CD14-positive monocyte (primary cell): ENCODE data around the gene TTC7B. TPM values are rescaled to one million over a fixed set of nuclear protein-coding genes. Genes with fewer than 3 reads are reported as not detected.

ENCODE experiments used
- DNase-seq, 3 donors: peaks; one replicate each; pipeline ENCODE4 v3.0.0-alpha.2; 2011 to 2022
- H2AFZ ChIP-seq: 2 replicates; pipeline ENCODE4 v1.6.0; 2012; ENCODE audit warnings: mild to moderate bottlenecking, low read depth, low read length, inconsistent platforms; ENCODE audit not compliant: insufficient read depth, poor library complexity, severe bottlenecking
- H3K27ac ChIP-seq, 2 donors: 1 replicate in 1 of 2; 2 replicates in 1 of 2; pipeline ENCODE4 v1.5.1; 2012 to 2013; ENCODE audit warnings: low read length in 2 of 2, control low read depth in 1 of 2, inconsistent platforms in 1 of 2, low read depth in 1 of 2, mild to moderate bottlenecking in 1 of 2
- H3K27me3 ChIP-seq, 2 donors: one replicate each; pipeline versions ENCODE4 v1.6.0 to v1.6.1; 2011 to 2013; ENCODE audit warnings: low read length in 2 of 2; ENCODE audit not compliant: control insufficient read depth in 2 of 2, insufficient read depth in 2 of 2
- H3K36me3 ChIP-seq, 2 donors: replicated peaks in 1 of 2; 1 replicate in 1 of 2; 2 replicates in 1 of 2; pipeline versions ENCODE4 v1.5.1 to v1.6.1; 2012 to 2013; ENCODE audit warnings: low read length in 2 of 2, control low read depth in 1 of 2, inconsistent platforms in 1 of 2, mild to moderate bottlenecking in 1 of 2; ENCODE audit not compliant: insufficient read depth in 2 of 2, control insufficient read depth in 1 of 2
- H3K4me1 ChIP-seq, 2 donors: 1 replicate in 1 of 2; 2 replicates in 1 of 2; pipeline versions ENCODE4 v1.5.1 to v1.6.1; 2012 to 2013; ENCODE audit warnings: low read length in 2 of 2, control low read depth in 1 of 2, inconsistent platforms in 1 of 2, mild to moderate bottlenecking in 1 of 2, moderate library complexity in 1 of 2; ENCODE audit not compliant: insufficient read depth in 2 of 2, control insufficient read depth in 1 of 2
- H3K4me2 ChIP-seq: replicated peaks from 2 replicates; pipeline ENCODE3; 2012; ENCODE audit warnings: low read length, moderate library complexity, mild to moderate bottlenecking; ENCODE audit not compliant: poor library complexity, severe bottlenecking; ENCODE audit errors: extremely low read depth
- H3K4me3 ChIP-seq, 3 experiments: fragments of 200-600 bp in 1 of 3; sonication (generic) in 1 of 3; replicated peaks in 1 of 3; 1 replicate in 2 of 3; 2 replicates in 1 of 3; pipeline ENCODE4 v1.5.1; 2011 to 2013; ENCODE audit warnings: low read length in 3 of 3, mild to moderate bottlenecking in 3 of 3, control low read depth in 2 of 3, low read depth in 2 of 3, inconsistent platforms in 1 of 3, moderate library complexity in 1 of 3
- H3K79me2 ChIP-seq: 2 replicates; pipeline ENCODE4 v1.6.0; 2012; ENCODE audit warnings: mild to moderate bottlenecking, control low read depth, inconsistent platforms, low read length, moderate library complexity; ENCODE audit not compliant: insufficient read depth
- H3K9ac ChIP-seq: 2 replicates; pipeline ENCODE4 v1.6.0; 2017; ENCODE audit warnings: low read length, mild to moderate bottlenecking; ENCODE audit not compliant: insufficient read depth, poor library complexity, severe bottlenecking
- H3K9me3 ChIP-seq, 2 donors: replicated peaks in 1 of 2; 1 replicate in 1 of 2; 2 replicates in 1 of 2; pipeline versions ENCODE4 v1.5.1 to v1.6.1; 2012 to 2013; ENCODE audit warnings: low read length in 2 of 2, control low read depth in 1 of 2; ENCODE audit not compliant: control insufficient read depth in 1 of 2, insufficient read depth in 1 of 2
- H4K20me1 ChIP-seq: 2 replicates; pipeline ENCODE4 v1.6.0; 2012; ENCODE audit warnings: mild to moderate bottlenecking, low read length, control low read depth, moderate library complexity; ENCODE audit not compliant: insufficient read depth
- H3K27ac Mint-ChIP-seq, 7 donors: one replicate each; pipeline ENCODE4 v1.8.0; 2020; ENCODE audit warnings: mild to moderate bottlenecking in 7 of 7, mixed read lengths in 7 of 7, moderate library complexity in 6 of 7, inconsistent platforms in 2 of 7
- H3K27me3 Mint-ChIP-seq, 3 donors: one replicate each; pipeline ENCODE4 v1.8.0; 2021 to 2022; ENCODE audit warnings: low read depth in 3 of 3, mild to moderate bottlenecking in 3 of 3, mixed read lengths in 3 of 3, moderate library complexity in 3 of 3, inconsistent platforms in 1 of 3
- H3K36me3 Mint-ChIP-seq, 2 donors: one replicate each; pipeline ENCODE4 v1.8.0; 2020; ENCODE audit warnings: mixed read lengths in 2 of 2, inconsistent platforms in 1 of 2, mild to moderate bottlenecking in 1 of 2
- H3K4me1 Mint-ChIP-seq: one replicate; pipeline ENCODE4 v1.8.0; 2020; ENCODE audit warnings: mild to moderate bottlenecking, mixed read lengths
- H3K4me3 Mint-ChIP-seq, 2 donors: one replicate each; pipeline ENCODE4 v1.8.0; 2020; ENCODE audit warnings: mild to moderate bottlenecking in 2 of 2, mixed read lengths in 2 of 2, moderate library complexity in 1 of 2
- H3K9me3 Mint-ChIP-seq, 7 donors: one replicate each; pipeline ENCODE4 v1.8.0; 2020 to 2022; ENCODE audit warnings: mixed read lengths in 7 of 7, mild to moderate bottlenecking in 6 of 7, moderate library complexity in 6 of 7, inconsistent platforms in 2 of 7
- WGBS: methylation state at CpG from one replicate; pipeline ENCODE4 v1.1.5; 2013; ENCODE audit warnings: missing lambda C conversion rate; ENCODE audit not compliant: insufficient coverage; 5-methylcytosine and 5-hydroxymethylcytosine counted together
- intact Hi-C, 2 donors: fragments of 100-400 bp; cut with micrococcal nuclease; formaldehyde crosslinking; loops; one replicate each; pipeline versions ENCODE4 v1.15.0 to v1.15.1; 2023
- polyA plus RNA-seq, 3 donors: library from polyadenylated mRNA; depleted of rRNA in 1 of 3; unstranded in 2 of 3; stranded (reverse) in 1 of 3; fragments of 300-500 nt in 2 of 3; fragments of >200 nt in 1 of 3; fragmentation: Illumina TruSeq in 2 of 3; gene quantifications; 1 replicate in 2 of 3; 2 replicates in 1 of 3; pipeline ENCODE4 v1.2.3, GENCODE V29; 2012 to 2021
- TF ChIP-seq, protein P1 (sequence below): fragments of 200-600 bp; IDR thresholded peaks from one replicate; pipeline ENCODE4 v1.8.0; 2022; ENCODE audit warnings: antibody characterized with exemption, mild to moderate bottlenecking

TTC7B gene
- polyA plus RNA-seq, 3 donors = 0.87 to 2.6 (median 1.2) TPM

DNA sequence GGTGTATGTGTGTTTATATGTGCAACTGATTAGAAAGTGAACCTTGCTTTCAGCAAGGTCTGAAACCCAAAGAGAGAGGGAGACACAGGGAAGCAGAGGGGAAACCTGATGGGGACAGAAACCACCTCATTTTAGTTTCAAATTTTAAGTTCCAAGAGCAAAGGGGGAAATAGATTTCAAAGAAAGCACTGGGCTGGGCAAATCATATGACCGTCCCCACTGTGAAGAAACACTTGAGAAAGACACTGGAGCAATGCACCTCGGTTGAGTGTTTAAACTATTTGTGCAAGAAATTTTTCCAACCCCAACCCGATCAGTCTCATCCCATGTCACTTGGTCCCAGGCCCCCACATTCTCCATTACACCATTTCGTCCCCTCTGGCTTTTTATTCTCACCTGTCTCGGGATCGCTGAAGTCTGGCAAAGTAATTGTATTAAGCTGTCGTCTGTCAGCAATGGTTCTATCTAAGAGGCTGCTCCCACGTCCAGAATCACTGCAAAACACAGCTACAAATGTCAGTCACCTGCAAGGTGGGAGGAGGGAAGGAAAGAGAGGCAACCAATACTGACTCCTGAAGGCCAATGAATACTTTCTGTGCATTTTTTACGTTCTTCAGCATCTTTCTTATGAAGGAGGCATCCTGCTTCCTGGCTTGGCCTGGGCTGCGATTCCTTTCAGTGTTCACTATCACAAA, 205.7 kb downstream of the TTC7B start:
- no peaks in the 10 kb centered on the region for H3K36me3 Mint-ChIP-seq
- peak overlapping the region in 1 of 2 donors; percentile 27 for H3K27ac ChIP-seq
- H3K36me3 ChIP-seq = no peaks in the 10 kb centered on the region
- H3K9me3 Mint-ChIP-seq = no peaks in the 10 kb centered on the region
- intact Hi-C loops = no loop called here
- H3K4me3 Mint-ChIP-seq = peak overlapping the region; percentile 65 to 81
- no peaks in the 10 kb centered on the region for H3K27me3 ChIP-seq
- no peaks in the 10 kb centered on the region for H3K27me3 Mint-ChIP-seq
- H4K20me1 ChIP-seq = no peaks in the 10 kb centered on the region
- peaks cover 60% of the 10 kb centered on the region for H3K4me1 Mint-ChIP-seq
- peak overlapping the region; percentile 58 for H2AFZ ChIP-seq
- H3K4me1 ChIP-seq = peaks cover 46 to 52% of the 10 kb centered on the region in 2 donors
- no peaks in the 10 kb centered on the region for H3K79me2 ChIP-seq
- H3K27ac Mint-ChIP-seq = peak overlapping the region in 6 of 7 donors; percentile 22 to 85 (median 68)
- DNase-seq = peak; percentile 35 to 37 (median 35)
- TF ChIP-seq, protein P1, sequence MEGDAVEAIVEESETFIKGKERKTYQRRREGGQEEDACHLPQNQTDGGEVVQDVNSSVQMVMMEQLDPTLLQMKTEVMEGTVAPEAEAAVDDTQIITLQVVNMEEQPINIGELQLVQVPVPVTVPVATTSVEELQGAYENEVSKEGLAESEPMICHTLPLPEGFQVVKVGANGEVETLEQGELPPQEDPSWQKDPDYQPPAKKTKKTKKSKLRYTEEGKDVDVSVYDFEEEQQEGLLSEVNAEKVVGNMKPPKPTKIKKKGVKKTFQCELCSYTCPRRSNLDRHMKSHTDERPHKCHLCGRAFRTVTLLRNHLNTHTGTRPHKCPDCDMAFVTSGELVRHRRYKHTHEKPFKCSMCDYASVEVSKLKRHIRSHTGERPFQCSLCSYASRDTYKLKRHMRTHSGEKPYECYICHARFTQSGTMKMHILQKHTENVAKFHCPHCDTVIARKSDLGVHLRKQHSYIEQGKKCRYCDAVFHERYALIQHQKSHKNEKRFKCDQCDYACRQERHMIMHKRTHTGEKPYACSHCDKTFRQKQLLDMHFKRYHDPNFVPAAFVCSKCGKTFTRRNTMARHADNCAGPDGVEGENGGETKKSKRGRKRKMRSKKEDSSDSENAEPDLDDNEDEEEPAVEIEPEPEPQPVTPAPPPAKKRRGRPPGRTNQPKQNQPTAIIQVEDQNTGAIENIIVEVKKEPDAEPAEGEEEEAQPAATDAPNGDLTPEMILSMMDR = no peak
- no peaks in the 10 kb centered on the region for H3K9me3 ChIP-seq
- peak overlapping the region in 1 of 3 experiments; percentile 17 for H3K4me3 ChIP-seq
- peak overlapping the region; percentile 40 for H3K4me2 ChIP-seq
- 57% methylated on average over 5 of the region's 10 CpGs for WGBS
- no peak overlapping the region for H3K9ac ChIP-seq

DNA sequence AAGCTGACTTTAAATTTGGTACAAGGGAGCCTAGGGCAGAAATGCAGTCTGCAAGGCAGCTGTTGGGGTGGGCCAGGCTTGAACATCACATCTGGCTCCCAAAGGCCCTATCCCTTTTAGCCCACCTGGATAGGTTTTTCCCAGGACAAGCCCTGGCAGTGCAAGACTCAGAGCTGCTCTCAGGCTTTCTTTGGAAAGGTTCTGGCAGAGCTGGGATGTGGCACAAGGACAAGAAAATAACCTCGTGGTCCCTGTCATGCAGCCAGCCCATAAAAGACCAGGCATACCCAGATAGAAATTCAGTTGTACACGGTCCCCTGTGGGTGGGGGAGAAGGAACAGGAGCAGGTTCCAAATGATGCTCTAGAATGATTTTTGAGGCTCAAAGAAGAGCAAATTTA, 206.9 kb downstream of the TTC7B start:
- Histone ChIP-seq H3K36me3 (no peaks in the 10 kb centered on the region), H3K4me3 (no peak overlapping the region), H4K20me1 (no peaks in the 10 kb centered on the region), H3K4me2 (peak overlapping the region; percentile 57), H3K9me3 (no peaks in the 10 kb centered on the region), H3K9ac (no peak overlapping the region), H2AFZ (no peak overlapping the region), H3K27me3 (no peaks in the 10 kb centered on the region), H3K4me1 (peaks cover 52 to 60% of the 10 kb centered on the region in 2 donors), H3K27ac (no peak overlapping the region), H3K79me2 (no peaks in the 10 kb centered on the region)
- H3K36me3 Mint-ChIP-seq = no peaks in the 10 kb centered on the region
- intact Hi-C loops = loop anchor here (5.0 to 10.0 kb wide), 3 partner anchors 45 to 73 kb away; no protein-coding TSS in a partner anchor
- DNase-seq = no peak
- peaks cover 66% of the 10 kb centered on the region for H3K4me1 Mint-ChIP-seq
- H3K4me3 Mint-ChIP-seq = no peak overlapping the region
- H3K9me3 Mint-ChIP-seq = no peaks in the 10 kb centered on the region
- H3K27ac Mint-ChIP-seq = peak overlapping the region in 1 of 7 donors; percentile 35
- TF ChIP-seq, protein P1 = no peak
- H3K27me3 Mint-ChIP-seq = no peaks in the 10 kb centered on the region
- no CpG with 5 or more reads among the region's 2 CpGs for WGBS
